IMR-90 (cell line): ENCODE results near the gene CTNND2. TPM values are rescaled to one million over a fixed set of nuclear protein-coding genes. Genes with fewer than 3 reads are reported as not detected.

Experiments used
- ATAC-seq: fragments of 200-7000 bp; cut with Tn5 transposase; 2 replicates; pipeline ENCODE4 v1.9.1; 2020; ENCODE audit warnings: low read depth, mild to moderate bottlenecking, moderate library complexity
- BruUV-seq: library from RNA; stranded (reverse); fragments of 400-500 nt; replicated peaks from 2 replicates; lab custom pipeline; 2021; lab: Mats Ljungman, UMichigan
- CTCF ChIA-PET: fragments of 300-600 bp; formaldehyde crosslinking; extraction: SDS; loops from one replicate; lab custom pipeline; 2021; ENCODE audit warnings: antibody characterized with exemption; lab: Yijun Ruan, JAX
- POLR2A ChIA-PET: fragments of 300-600 bp; sonication (Branson Sonifier 250); formaldehyde crosslinking; loops from one replicate; lab custom pipeline; 2022; ENCODE audit warnings: antibody characterized with exemption; ENCODE audit not compliant: unreplicated experiment; lab: Charles Lee
- DNase-seq: peaks from one replicate; pipeline ENCODE4 v3.0.0; 2013
- H2AFZ ChIP-seq: replicated peaks from 2 replicates; pipeline ENCODE3; 2013; ENCODE audit warnings: low read length, mild to moderate bottlenecking; ENCODE audit not compliant: poor library complexity
- H2AK5ac ChIP-seq: 2 replicates; pipeline ENCODE4 v1.6.1; 2013; ENCODE audit warnings: low read depth, low read length, inconsistent platforms
- H2AK9ac ChIP-seq: replicated peaks from 2 replicates; pipeline ENCODE3; 2013; ENCODE audit warnings: mild to moderate bottlenecking, low read depth, low read length, moderate library complexity; ENCODE audit not compliant: poor library complexity
- H2BK120ac ChIP-seq: 2 replicates; pipeline ENCODE4 v1.6.1; 2013; ENCODE audit warnings: low read depth, low read length, inconsistent platforms
- H2BK15ac ChIP-seq: 3 replicates; pipeline ENCODE4 v1.6.1; 2013; ENCODE audit warnings: low read depth, low read length, inconsistent platforms
- H2BK20ac ChIP-seq: 2 replicates; pipeline ENCODE4 v1.6.1; 2013; ENCODE audit warnings: low read depth, mild to moderate bottlenecking, inconsistent platforms, low read length, moderate library complexity
- H2BK5ac ChIP-seq: 2 replicates; pipeline ENCODE4 v1.6.1; 2013; ENCODE audit warnings: mild to moderate bottlenecking, low read depth, low read length, inconsistent platforms; ENCODE audit not compliant: poor library complexity, severe bottlenecking
- H3K14ac ChIP-seq: replicated peaks from 2 replicates; pipeline ENCODE4 v1.6.1; 2013; ENCODE audit warnings: low read depth, low read length, inconsistent platforms
- H3K18ac ChIP-seq: 2 replicates; pipeline ENCODE4 v1.6.1; 2013; ENCODE audit warnings: low read depth, low read length, control low read depth
- H3K23ac ChIP-seq: 2 replicates; pipeline ENCODE4 v1.6.1; 2013; ENCODE audit warnings: low read depth, low read length, inconsistent platforms
- H3K27ac ChIP-seq: 2 replicates; pipeline ENCODE4 v1.5.1; 2013; ENCODE audit warnings: mild to moderate bottlenecking, control low read depth, low read length; ENCODE audit not compliant: insufficient read depth
- H3K27me3 ChIP-seq: 2 replicates; pipeline ENCODE4 v1.6.1; 2013; ENCODE audit warnings: low read length; ENCODE audit not compliant: control insufficient read depth, insufficient read depth
- H3K36me3 ChIP-seq: 2 replicates; pipeline ENCODE4 v1.6.1; 2013; ENCODE audit warnings: low read length, mixed read lengths; ENCODE audit not compliant: control insufficient read depth, insufficient read depth
- H3K4ac ChIP-seq: 2 replicates; pipeline ENCODE4 v1.6.1; 2013; ENCODE audit warnings: low read depth, low read length, inconsistent platforms
- H3K4me1 ChIP-seq: 2 replicates; pipeline ENCODE4 v1.6.1; 2013; ENCODE audit warnings: low read length, mixed read lengths; ENCODE audit not compliant: control insufficient read depth, insufficient read depth
- H3K4me2 ChIP-seq: 2 replicates; pipeline ENCODE4 v1.6.1; 2013; ENCODE audit warnings: low read depth, mild to moderate bottlenecking, control low read depth, low read length, moderate library complexity
- H3K4me3 ChIP-seq: 2 replicates; pipeline ENCODE4 v1.5.1; 2013; ENCODE audit warnings: low read depth, mild to moderate bottlenecking, control low read depth, low read length, moderate library complexity; ENCODE audit not compliant: insufficient read depth
- H3K56ac ChIP-seq: 2 replicates; pipeline ENCODE4 v1.6.1; 2013; ENCODE audit warnings: low read length, inconsistent platforms; ENCODE audit not compliant: insufficient read depth; ENCODE audit errors: extremely low read depth
- H3K79me1 ChIP-seq, 2 experiments: 2 replicates each; pipeline ENCODE4 v1.6.1; 2013; ENCODE audit warnings: low read length in 2 of 2, inconsistent platforms in 1 of 2, low read depth in 1 of 2
- H3K9ac ChIP-seq: 2 replicates; pipeline ENCODE4 v1.6.1; 2013; ENCODE audit warnings: low read depth, low read length, control low read depth
- H3K9me1 ChIP-seq: 2 replicates; pipeline ENCODE4 v1.6.1; 2013; ENCODE audit warnings: low read length, inconsistent platforms; ENCODE audit not compliant: insufficient read depth
- H3K9me3 ChIP-seq: 2 replicates; pipeline ENCODE4 v1.6.1; 2013; ENCODE audit warnings: low read length; ENCODE audit not compliant: control insufficient read depth, insufficient read depth
- H4K20me1 ChIP-seq: 2 replicates; pipeline ENCODE4 v1.6.1; 2013; ENCODE audit warnings: low read length, inconsistent platforms; ENCODE audit not compliant: insufficient read depth
- H4K5ac ChIP-seq: 2 replicates; pipeline ENCODE4 v1.6.1; 2013; ENCODE audit warnings: mild to moderate bottlenecking, low read depth, low read length, control low read depth
- H4K8ac ChIP-seq, 2 experiments: 2 replicates each; pipeline ENCODE4 v1.6.1; 2013; ENCODE audit warnings: low read depth in 2 of 2, low read length in 2 of 2, control low read depth in 1 of 2, inconsistent platforms in 1 of 2
- H4K91ac ChIP-seq: 2 replicates; pipeline ENCODE4 v1.6.1; 2013; ENCODE audit warnings: low read depth, low read length, inconsistent platforms; ENCODE audit not compliant: insufficient read depth
- BHLHE40 ChIP-seq: fragments of 150-350 bp; IDR thresholded peaks from 2 replicates; pipeline ENCODE4 v1.6.1; 2016; ENCODE audit warnings: mild to moderate bottlenecking, low read depth, low read length
- CEBPB ChIP-seq: IDR thresholded peaks from 2 replicates; pipeline ENCODE4 v1.6.1; 2012; ENCODE audit warnings: low read depth, low read length, improper control_type of control experiment
- CHD1 ChIP-seq: IDR thresholded peaks from 2 replicates; pipeline ENCODE4 v1.6.1; 2012; ENCODE audit warnings: low read depth, low read length, improper control_type of control experiment
- FOS ChIP-seq: fragments of 150-350 bp; IDR thresholded peaks from 2 replicates; pipeline ENCODE4 v1.6.1; 2016; ENCODE audit warnings: low read depth, low read length
- MAFK ChIP-seq: IDR thresholded peaks from 2 replicates; pipeline ENCODE4 v1.6.1; 2012; ENCODE audit warnings: low read depth, low read length, improper control_type of control experiment
- NFE2L2 ChIP-seq: fragments of 150-350 bp; IDR thresholded peaks from 2 replicates; pipeline ENCODE4 v1.6.1; 2016; ENCODE audit warnings: low read depth, mild to moderate bottlenecking, low read length
- POLR2A ChIP-seq: IDR thresholded peaks from 2 replicates; pipeline ENCODE4 v1.6.1; 2012; ENCODE audit warnings: mild to moderate bottlenecking, low read depth, low read length
- RCOR1 ChIP-seq: IDR thresholded peaks from 2 replicates; pipeline ENCODE4 v1.6.1; 2012; ENCODE audit warnings: mild to moderate bottlenecking, low read length, improper control_type of control experiment; ENCODE audit not compliant: insufficient replicate concordance
- RFX5 ChIP-seq: IDR thresholded peaks from 2 replicates; pipeline ENCODE4 v1.8.0; 2012; ENCODE audit warnings: low read depth, mild to moderate bottlenecking, low read length, moderate library complexity
- SMC3 ChIP-seq: fragments of 150-350 bp; IDR thresholded peaks from 2 replicates; pipeline ENCODE4 v1.6.1; 2016; ENCODE audit warnings: low read depth, mild to moderate bottlenecking, antibody characterized with exemption, low read length, moderate library complexity
- WGBS, 2 experiments: methylation state at CpG; one replicate each; pipeline versions ENCODE4 v1.1.5 to v1.1.7; 2013; ENCODE audit warnings: missing lambda C conversion rate in 2 of 2; ENCODE audit not compliant: insufficient read length in 1 of 2; ENCODE audit errors: extremely low coverage in 2 of 2; 5-methylcytosine and 5-hydroxymethylcytosine counted together
- dilution Hi-C: fragments of 300-500 bp; cut with HindIII; formaldehyde crosslinking; loops from one replicate; pipeline ENCODE4 v1.14.3; 2018; ENCODE audit warnings: low sequenced_read_pairs; ENCODE audit not compliant: unreplicated experiment
- in situ Hi-C: fragments of 300-500 bp; cut with MboI; formaldehyde crosslinking; loops from 3 replicates; pipeline ENCODE4 v1.14.3; 2019; ENCODE audit warnings: low sequenced_read_pairs, inconsistent platforms, mixed read lengths
- intact Hi-C: fragments of 100-400 bp; cut with micrococcal nuclease; formaldehyde crosslinking; loops from 2 replicates; pipeline ENCODE4 v1.10.0; 2022
- polyA plus RNA-seq, 3 experiments: library from polyadenylated mRNA; depleted of rRNA; stranded (reverse); fragments of >200 nt; gene quantifications; 2 replicates each; pipeline ENCODE4 v1.2.3, GENCODE V29; 2012; ENCODE audit warnings: low replicate concordance in 1 of 3
- total RNA-seq: library from RNA; depleted of rRNA; stranded (reverse); fragments of >200 nt; gene quantifications from 2 replicates; pipeline ENCODE4 v1.2.3, GENCODE V29; 2012
- TF ChIP-seq, protein P1 (sequence below): fragments of 150-350 bp; IDR thresholded peaks from 2 replicates; pipeline ENCODE4 v1.6.1; 2016; ENCODE audit warnings: low read depth, mild to moderate bottlenecking, low read length, moderate library complexity, borderline replicate concordance
- TF ChIP-seq, protein P2 (sequence below): conservative IDR thresholded peaks from 2 replicates; pipeline ENCODE4 v1.5.1; 2012; ENCODE audit warnings: mild to moderate bottlenecking, low read depth, low read length, improper control_type of control experiment
- TF ChIP-seq, protein P3 (sequence below): fragments of 150-350 bp; IDR thresholded peaks from 2 replicates; pipeline ENCODE4 v1.6.1; 2017; ENCODE audit warnings: mild to moderate bottlenecking, antibody characterized with exemption, low read length, low read depth

Gene CTNND2
- total and polyA plus RNA-seq, 2 of the 4 experiments (the other 2 are of a cell fraction) = not detected

DNA sequence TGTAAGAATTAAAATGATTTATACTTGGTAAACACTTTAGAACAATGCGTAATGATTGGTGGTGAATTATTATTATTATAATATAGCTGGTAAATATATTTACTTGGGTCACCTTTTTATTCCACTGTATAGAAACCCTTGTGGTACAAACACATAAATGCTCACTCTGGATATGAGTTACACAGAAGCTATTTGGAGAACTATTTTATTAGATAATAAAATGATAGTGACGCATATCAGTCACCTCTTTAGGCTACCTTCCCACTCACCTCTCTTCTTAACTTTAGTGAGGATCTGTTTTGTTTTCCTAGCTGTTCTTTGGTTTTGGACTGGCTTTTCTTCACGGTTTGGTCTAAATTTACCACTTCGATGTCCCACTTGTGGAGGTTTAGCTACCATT lies 605.4 kb downstream of the CTNND2 start:
- Histone ChIP-seq H3K9ac (no peak overlapping the region), H3K4me2 (no peak overlapping the region), H3K79me1 (no peaks in the 10 kb centered on the region), H4K5ac (no peak overlapping the region), H4K8ac (no peak overlapping the region), H2AFZ (no peak overlapping the region), H3K23ac (no peak overlapping the region), H2AK9ac (no peak overlapping the region), H2BK5ac (no peak overlapping the region), H2BK120ac (no peak overlapping the region), H2BK20ac (no peak overlapping the region), H3K4ac (no peak overlapping the region), H3K9me3 (no peaks in the 10 kb centered on the region), H4K20me1 (no peaks in the 10 kb centered on the region), H3K4me1 (no peaks in the 10 kb centered on the region), H3K14ac (no peak overlapping the region), H3K27me3 (no peaks in the 10 kb centered on the region), H2AK5ac (no peak overlapping the region), H3K9me1 (no peaks in the 10 kb centered on the region), H3K18ac (no peak overlapping the region), H3K4me3 (no peak overlapping the region), H3K36me3 (no peaks in the 10 kb centered on the region), H2BK15ac (no peak overlapping the region), H4K91ac (no peak overlapping the region), H3K56ac (no peak overlapping the region), H3K27ac (no peak overlapping the region)
- intact Hi-C loops (no loop called here), in situ Hi-C loops (no loop called here), dilution Hi-C loops (no loop called here)
- ChIA-PET CTCF (no interaction called here), POLR2A (no interaction called here)
- BruUV-seq = no TSS peak
- no peak for TF ChIP-seq POLR2A
- TF ChIP-seq, protein P1, sequence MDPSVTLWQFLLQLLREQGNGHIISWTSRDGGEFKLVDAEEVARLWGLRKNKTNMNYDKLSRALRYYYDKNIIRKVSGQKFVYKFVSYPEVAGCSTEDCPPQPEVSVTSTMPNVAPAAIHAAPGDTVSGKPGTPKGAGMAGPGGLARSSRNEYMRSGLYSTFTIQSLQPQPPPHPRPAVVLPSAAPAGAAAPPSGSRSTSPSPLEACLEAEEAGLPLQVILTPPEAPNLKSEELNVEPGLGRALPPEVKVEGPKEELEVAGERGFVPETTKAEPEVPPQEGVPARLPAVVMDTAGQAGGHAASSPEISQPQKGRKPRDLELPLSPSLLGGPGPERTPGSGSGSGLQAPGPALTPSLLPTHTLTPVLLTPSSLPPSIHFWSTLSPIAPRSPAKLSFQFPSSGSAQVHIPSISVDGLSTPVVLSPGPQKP = no peak
- TF ChIP-seq RFX5 = no peak
- TF ChIP-seq SMC3 = no peak
- TF ChIP-seq NFE2L2 = no peak
- TF ChIP-seq RCOR1 = no peak
- TF ChIP-seq MAFK = no peak
- TF ChIP-seq CEBPB = no peak
- TF ChIP-seq BHLHE40 = no peak
- TF ChIP-seq, protein P2, sequence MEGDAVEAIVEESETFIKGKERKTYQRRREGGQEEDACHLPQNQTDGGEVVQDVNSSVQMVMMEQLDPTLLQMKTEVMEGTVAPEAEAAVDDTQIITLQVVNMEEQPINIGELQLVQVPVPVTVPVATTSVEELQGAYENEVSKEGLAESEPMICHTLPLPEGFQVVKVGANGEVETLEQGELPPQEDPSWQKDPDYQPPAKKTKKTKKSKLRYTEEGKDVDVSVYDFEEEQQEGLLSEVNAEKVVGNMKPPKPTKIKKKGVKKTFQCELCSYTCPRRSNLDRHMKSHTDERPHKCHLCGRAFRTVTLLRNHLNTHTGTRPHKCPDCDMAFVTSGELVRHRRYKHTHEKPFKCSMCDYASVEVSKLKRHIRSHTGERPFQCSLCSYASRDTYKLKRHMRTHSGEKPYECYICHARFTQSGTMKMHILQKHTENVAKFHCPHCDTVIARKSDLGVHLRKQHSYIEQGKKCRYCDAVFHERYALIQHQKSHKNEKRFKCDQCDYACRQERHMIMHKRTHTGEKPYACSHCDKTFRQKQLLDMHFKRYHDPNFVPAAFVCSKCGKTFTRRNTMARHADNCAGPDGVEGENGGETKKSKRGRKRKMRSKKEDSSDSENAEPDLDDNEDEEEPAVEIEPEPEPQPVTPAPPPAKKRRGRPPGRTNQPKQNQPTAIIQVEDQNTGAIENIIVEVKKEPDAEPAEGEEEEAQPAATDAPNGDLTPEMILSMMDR = no peak
- no peak for TF ChIP-seq FOS
- no peak for TF ChIP-seq CHD1
- TF ChIP-seq, protein P3, sequence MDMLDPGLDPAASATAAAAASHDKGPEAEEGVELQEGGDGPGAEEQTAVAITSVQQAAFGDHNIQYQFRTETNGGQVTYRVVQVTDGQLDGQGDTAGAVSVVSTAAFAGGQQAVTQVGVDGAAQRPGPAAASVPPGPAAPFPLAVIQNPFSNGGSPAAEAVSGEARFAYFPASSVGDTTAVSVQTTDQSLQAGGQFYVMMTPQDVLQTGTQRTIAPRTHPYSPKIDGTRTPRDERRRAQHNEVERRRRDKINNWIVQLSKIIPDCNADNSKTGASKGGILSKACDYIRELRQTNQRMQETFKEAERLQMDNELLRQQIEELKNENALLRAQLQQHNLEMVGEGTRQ = no peak
- WGBS, 2 experiments = no CpG with 5 or more reads among the region's 4 CpGs
- ATAC-seq (no peak), DNase-seq (no peak)
